Measurements from ENCODE around the gene SAFB. TPM values are rescaled to one million over a fixed set of nuclear protein-coding genes. Genes with fewer than 3 reads are reported as not detected.

The SAFB gene
- polyA plus RNA-seq, 1 donor from 2014 or later, result 89.8 TPM

DNA sequence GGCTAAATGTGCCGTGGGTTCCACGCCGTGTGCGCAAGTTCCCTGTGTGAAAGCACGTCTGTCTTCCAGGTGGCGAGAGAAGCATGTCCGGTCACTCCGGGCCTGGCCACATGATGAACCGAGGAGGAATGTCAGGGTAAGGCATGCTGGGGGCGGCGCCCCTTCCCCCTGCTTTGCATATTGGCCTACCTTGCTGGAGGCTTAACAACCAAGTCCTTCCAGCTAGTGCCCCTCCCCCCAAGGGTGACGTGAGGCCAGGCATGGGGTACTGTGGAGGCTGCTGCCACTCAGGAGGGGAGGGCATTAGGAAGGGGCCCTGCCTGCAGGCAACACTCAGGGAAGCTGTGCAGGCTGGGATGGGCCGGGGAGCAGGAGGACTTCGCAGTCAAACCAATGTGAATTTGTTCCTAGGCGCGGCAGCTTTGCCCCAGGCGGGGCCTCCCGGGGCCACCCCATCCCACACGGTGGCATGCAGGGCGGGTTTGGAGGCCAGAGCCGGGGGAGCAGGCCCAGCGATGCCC lies 44.9 kb downstream of the SAFB start (continued):
- TF ChIP-seq SMC3 (conservative IDR thresholded peaks at IDR 0.05; ENCODE audit: poor library complexity) (no peak), RAD21 (conservative IDR thresholded peaks at IDR 0.05) (no peak), MXI1 (conservative IDR thresholded peaks at IDR 0.05; ENCODE audit: poor library complexity, severe bottlenecking) (no peak), EZH2 (IDR thresholded peaks at IDR 0.05; ENCODE audit: borderline replicate concordance, insufficient read depth, low read length, poor library complexity, severe bottlenecking) (no peak)

DNA sequence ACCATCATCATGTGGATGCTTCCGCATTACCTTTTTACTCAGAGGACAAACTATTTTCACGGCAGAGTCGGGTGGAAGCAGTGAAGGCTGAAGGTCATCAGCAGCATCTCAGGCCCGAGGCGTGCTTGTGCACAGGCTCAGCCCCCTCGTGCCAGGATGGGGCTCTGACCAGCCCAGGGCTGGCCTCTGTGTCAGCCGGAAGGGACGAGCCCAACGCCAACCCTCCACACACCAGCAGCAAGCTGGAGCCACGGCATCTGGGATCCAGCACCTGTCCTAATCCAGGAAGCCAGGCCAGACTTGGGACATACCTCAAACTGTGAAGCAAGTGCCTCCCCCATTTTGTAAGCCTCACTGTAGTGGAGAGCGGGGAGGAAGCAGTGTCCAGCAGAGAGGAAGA lies 46.3 kb downstream of the SAFB start:
- H3F3A ChIP-seq (ENCODE audit: insufficient read depth, low read length, poor library complexity, severe bottlenecking), result no peaks in the 10 kb centered on the region
- H3K79me2 ChIP-seq (replicated peaks; ENCODE audit: insufficient read depth, low read length), result no peaks in the 10 kb centered on the region
- H3K9ac ChIP-seq (ENCODE audit: low read length), result no peak overlapping the region
- no peaks in the 10 kb centered on the region for H4K20me1 ChIP-seq (ENCODE audit: insufficient read depth)
- H3K27ac ChIP-seq (ENCODE audit: low read length), result no peak overlapping the region
- H3K9me2 ChIP-seq (ENCODE audit: insufficient read depth, low read length), result no peaks in the 10 kb centered on the region
- H2AFZ ChIP-seq (ENCODE audit: low read depth, low read length), result no peak overlapping the region
- H3K9me3 ChIP-seq (ENCODE audit: low read length), result no peaks in the 10 kb centered on the region
- TF ChIP-seq POLR2AphosphoS5 (IDR thresholded peaks at IDR 0.05) (no peak), MXI1 (conservative IDR thresholded peaks at IDR 0.05; ENCODE audit: poor library complexity, severe bottlenecking) (no peak)
- no peak overlapping the region for H3K4me2 ChIP-seq (ENCODE audit: low read length)
- H3K27me3 ChIP-seq (ENCODE audit: insufficient read depth, low read depth, low read length), result no peaks in the 10 kb centered on the region
- no peak overlapping the region for H3K4me3 ChIP-seq (ENCODE audit: low read length)
- peaks cover 10% of the 10 kb centered on the region for H3K36me3 ChIP-seq (ENCODE audit: insufficient read depth, low read length)

DNA sequence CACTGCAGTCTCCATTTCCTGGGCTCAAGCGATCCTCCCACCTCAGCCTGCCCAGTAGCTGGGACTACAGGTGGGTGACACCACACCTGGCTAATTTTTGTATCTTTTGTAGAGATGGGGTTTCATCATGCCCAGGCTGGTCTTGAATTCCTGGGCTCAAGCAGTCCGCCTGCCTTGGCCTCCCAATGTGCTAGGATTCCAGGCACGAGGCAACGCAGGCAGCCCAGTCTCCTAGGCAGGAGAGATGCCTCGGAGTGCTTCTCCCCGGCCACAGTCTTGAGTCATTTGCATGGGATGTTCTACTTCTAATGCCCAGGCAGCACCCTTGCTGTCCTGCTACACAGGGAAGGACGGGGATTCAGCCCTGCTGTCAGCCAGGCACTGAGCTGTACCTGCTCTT lies 48.7 kb downstream of the SAFB start:
- H3K9me2 ChIP-seq (ENCODE audit: insufficient read depth, low read length), result no peaks in the 10 kb centered on the region
- H2AFZ ChIP-seq (ENCODE audit: low read depth, low read length), result no peak overlapping the region
- H3F3A ChIP-seq (ENCODE audit: insufficient read depth, low read length, poor library complexity, severe bottlenecking), result no peaks in the 10 kb centered on the region
- no peaks in the 10 kb centered on the region for H4K20me1 ChIP-seq (ENCODE audit: insufficient read depth)
- H3K36me3 ChIP-seq (ENCODE audit: insufficient read depth, low read length), result peaks cover 10% of the 10 kb centered on the region
- H3K4me3 ChIP-seq (ENCODE audit: low read length), result no peak overlapping the region
- H3K27ac ChIP-seq (ENCODE audit: low read length), result no peak overlapping the region
- no peaks in the 10 kb centered on the region for H3K9me3 ChIP-seq (ENCODE audit: low read length)
- TF ChIP-seq REST (IDR thresholded peaks at IDR 0.05; ENCODE audit: borderline replicate concordance) (no peak), POLR2AphosphoS5 (IDR thresholded peaks at IDR 0.05) (no peak), SMC3 (conservative IDR thresholded peaks at IDR 0.05; ENCODE audit: poor library complexity) (no peak), MXI1 (conservative IDR thresholded peaks at IDR 0.05; ENCODE audit: poor library complexity, severe bottlenecking) (no peak), TAF1 (IDR thresholded peaks at IDR 0.05; ENCODE audit: low read depth) (no peak), RAD21 (conservative IDR thresholded peaks at IDR 0.05) (no peak), EZH2 (IDR thresholded peaks at IDR 0.05; ENCODE audit: borderline replicate concordance, insufficient read depth, low read length, poor library complexity, severe bottlenecking) (no peak), EP300 (conservative IDR thresholded peaks at IDR 0.05; ENCODE audit: poor library complexity, severe bottlenecking) (no peak)
- TF ChIP-seq, protein P1, sequence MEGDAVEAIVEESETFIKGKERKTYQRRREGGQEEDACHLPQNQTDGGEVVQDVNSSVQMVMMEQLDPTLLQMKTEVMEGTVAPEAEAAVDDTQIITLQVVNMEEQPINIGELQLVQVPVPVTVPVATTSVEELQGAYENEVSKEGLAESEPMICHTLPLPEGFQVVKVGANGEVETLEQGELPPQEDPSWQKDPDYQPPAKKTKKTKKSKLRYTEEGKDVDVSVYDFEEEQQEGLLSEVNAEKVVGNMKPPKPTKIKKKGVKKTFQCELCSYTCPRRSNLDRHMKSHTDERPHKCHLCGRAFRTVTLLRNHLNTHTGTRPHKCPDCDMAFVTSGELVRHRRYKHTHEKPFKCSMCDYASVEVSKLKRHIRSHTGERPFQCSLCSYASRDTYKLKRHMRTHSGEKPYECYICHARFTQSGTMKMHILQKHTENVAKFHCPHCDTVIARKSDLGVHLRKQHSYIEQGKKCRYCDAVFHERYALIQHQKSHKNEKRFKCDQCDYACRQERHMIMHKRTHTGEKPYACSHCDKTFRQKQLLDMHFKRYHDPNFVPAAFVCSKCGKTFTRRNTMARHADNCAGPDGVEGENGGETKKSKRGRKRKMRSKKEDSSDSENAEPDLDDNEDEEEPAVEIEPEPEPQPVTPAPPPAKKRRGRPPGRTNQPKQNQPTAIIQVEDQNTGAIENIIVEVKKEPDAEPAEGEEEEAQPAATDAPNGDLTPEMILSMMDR (IDR thresholded peaks at IDR 0.05; ENCODE audit: poor library complexity, severe bottlenecking), result no peak
- H3K9ac ChIP-seq (ENCODE audit: low read length), result no peak overlapping the region
- H3K27me3 ChIP-seq (ENCODE audit: insufficient read depth, low read depth, low read length), result no peaks in the 10 kb centered on the region
- H3K79me2 ChIP-seq (replicated peaks; ENCODE audit: insufficient read depth, low read length), result no peaks in the 10 kb centered on the region
- no peak overlapping the region for H3K4me2 ChIP-seq (ENCODE audit: low read length)
